ENCODE measurements around the gene ERC2. TPM values are rescaled to one million over a fixed set of nuclear protein-coding genes. Genes with fewer than 3 reads are reported as not detected.

Gene ERC2
- total RNA-seq, 1 donor from 2014 or later: 0.99 TPM

- no peaks in the 10 kb centered on the region for H3K4me1 ChIP-seq
- intact Hi-C loops (cut with micrococcal nuclease): no loop called here
- no peak for TF ChIP-seq CTCF (IDR thresholded peaks at IDR 0.05; ENCODE audit: borderline replicate concordance)
- H3K4me3 ChIP-seq: no peak overlapping the region
- H3K27me3 ChIP-seq (ENCODE audit: low read depth): no peaks in the 10 kb centered on the region
- H3K27ac ChIP-seq (replicated peaks): no peak overlapping the region
- no peaks in the 10 kb centered on the region for H3K36me3 ChIP-seq
- DNase-seq: no peak
- H3K9me3 ChIP-seq (replicated peaks): no peaks in the 10 kb centered on the region
Measured at GRCh38 chr3:56193519-56193918, 274.7 kb downstream of the ERC2 start.

GRCh38 chr3:56192001-56192400, 276.3 kb downstream of the ERC2 start:
- Histone ChIP-seq H3K36me3 (no peaks in the 10 kb centered on the region), H3K4me1 (no peaks in the 10 kb centered on the region), H3K9me3 (replicated peaks) (no peaks in the 10 kb centered on the region), H3K4me3 (no peak overlapping the region), H3K27ac (replicated peaks) (no peak overlapping the region), H3K27me3 (ENCODE audit: low read depth) (peaks cover 3% of the 10 kb centered on the region)
- intact Hi-C loops (cut with micrococcal nuclease): no loop called here
- no peak for DNase-seq
- no peak for TF ChIP-seq CTCF (IDR thresholded peaks at IDR 0.05; ENCODE audit: borderline replicate concordance)

- no peaks in the 10 kb centered on the region for H3K9me3 ChIP-seq (replicated peaks)
- TF ChIP-seq CTCF (IDR thresholded peaks at IDR 0.05; ENCODE audit: borderline replicate concordance): no peak
- H3K27ac ChIP-seq (replicated peaks): no peak overlapping the region
- DNase-seq: no peak
- H3K27me3 ChIP-seq (ENCODE audit: low read depth): peaks cover 5% of the 10 kb centered on the region
- no peaks in the 10 kb centered on the region for H3K36me3 ChIP-seq
- H3K4me3 ChIP-seq: no peak overlapping the region
- intact Hi-C loops (cut with micrococcal nuclease): no loop called here
- H3K4me1 ChIP-seq: no peaks in the 10 kb centered on the region
Measured at GRCh38 chr3:56190771-56191305, 277.4 kb downstream of the ERC2 start.

GRCh38 chr3:56190130-56190529, 278.1 kb downstream of the ERC2 start:
- Histone ChIP-seq H3K27ac (replicated peaks) (no peak overlapping the region), H3K36me3 (no peaks in the 10 kb centered on the region)

GRCh38 chr3:56189536-56189935, 278.7 kb downstream of the ERC2 start:
- DNase-seq: no peak
- intact Hi-C loops (cut with micrococcal nuclease): no loop called here
- Histone ChIP-seq H3K36me3 (no peaks in the 10 kb centered on the region), H3K27ac (replicated peaks) (no peak overlapping the region), H3K4me3 (no peak overlapping the region), H3K27me3 (ENCODE audit: low read depth) (peaks cover 5% of the 10 kb centered on the region), H3K9me3 (replicated peaks) (no peaks in the 10 kb centered on the region), H3K4me1 (no peaks in the 10 kb centered on the region)
- no peak for TF ChIP-seq CTCF (IDR thresholded peaks at IDR 0.05; ENCODE audit: borderline replicate concordance)

More at GRCh38 chr3:56190130-56190529, 278.1 kb downstream of the ERC2 start:
- TF ChIP-seq CTCF (IDR thresholded peaks at IDR 0.05; ENCODE audit: borderline replicate concordance): no peak
- H3K4me1 ChIP-seq: no peaks in the 10 kb centered on the region
- intact Hi-C loops (cut with micrococcal nuclease): no loop called here
- DNase-seq: no peak
- H3K4me3 ChIP-seq: no peak overlapping the region
- H3K27me3 ChIP-seq (ENCODE audit: low read depth): peaks cover 5% of the 10 kb centered on the region
- H3K9me3 ChIP-seq (replicated peaks): no peaks in the 10 kb centered on the region
